HepG2 (cell line): ENCODE results near the gene ETF1. TPM values are rescaled to one million over a fixed set of nuclear protein-coding genes. Genes with fewer than 3 reads are reported as not detected.
A peak's percentile ranks its signal among the peaks of the same experiment; 100 is the strongest.

Source experiments
- CBX1 ChIP-seq: IDR thresholded peaks from one replicate; pipeline ENCODE4 v1.6.1; 2016; ENCODE audit warnings: antibody characterized with exemption, low read depth
- CHD4 ChIP-seq: fragments of 200-600 bp; sonication (generic); IDR thresholded peaks from 2 replicates; pipeline ENCODE4 v1.7.0; 2017; ENCODE audit warnings: mild to moderate bottlenecking, low read length, borderline replicate concordance
- FOSL1 ChIP-seq: sonication (generic); formaldehyde crosslinking; IDR thresholded peaks from 2 replicates; pipeline ENCODE4 v1.9.0; 2021; ENCODE audit warnings: missing genetic modification reagents, borderline replicate concordance
- FOSL2 ChIP-seq: sonication (generic); formaldehyde crosslinking; IDR thresholded peaks from 2 replicates; pipeline ENCODE4 v1.4.0; 2020; ENCODE audit warnings: missing genetic modification reagents
- FOXK2 ChIP-seq: fragments of 450-650 bp; IDR thresholded peaks from 2 replicates; pipeline ENCODE4 v1.6.1; 2016
- GZF1 ChIP-seq: sonication (generic); formaldehyde crosslinking; IDR thresholded peaks from 2 replicates; pipeline ENCODE4 v1.5.1; 2020; ENCODE audit warnings: mild to moderate bottlenecking, missing genetic modification reagents
- HDAC1 ChIP-seq: sonication (generic); formaldehyde crosslinking; IDR thresholded peaks from 2 replicates; pipeline ENCODE4 v1.5.1; 2020; ENCODE audit warnings: mild to moderate bottlenecking, missing genetic modification reagents
- KAT2B ChIP-seq: fragments of 150-350 bp; IDR thresholded peaks from 2 replicates; pipeline ENCODE4 v1.6.1; 2014; ENCODE audit warnings: low read depth, low read length, borderline replicate concordance
- NFE2L1 ChIP-seq: sonication (generic); formaldehyde crosslinking; IDR thresholded peaks from 2 replicates; pipeline ENCODE4 v1.4.0; 2020; ENCODE audit warnings: missing genetic modification reagents, mild to moderate bottlenecking, borderline replicate concordance
- NR2F2 ChIP-seq: IDR thresholded peaks from 2 replicates; pipeline ENCODE4 v1.6.1; 2012; ENCODE audit warnings: low read depth, inconsistent platforms, borderline replicate concordance
- PCBP1 ChIP-seq: fragments of 200-400 bp; formaldehyde crosslinking; IDR thresholded peaks from 2 replicates; pipeline ENCODE4 v1.6.1; 2017; ENCODE audit warnings: mild to moderate bottlenecking, low read depth, low read length, borderline replicate concordance
- RARA ChIP-seq: IDR thresholded peaks from 2 replicates; pipeline ENCODE4 v1.6.1; 2016; ENCODE audit warnings: missing genetic modification reagents, missing compliant biosample characterization
- RFXAP ChIP-seq: sonication (generic); formaldehyde crosslinking; IDR thresholded peaks from 2 replicates; pipeline ENCODE4 v1.4.0; 2020; ENCODE audit warnings: missing genetic modification reagents, borderline replicate concordance
- SMARCE1 ChIP-seq: fragments of 450-650 bp; IDR thresholded peaks from 2 replicates; pipeline ENCODE4 v1.6.1; 2017; ENCODE audit warnings: borderline replicate concordance
- SRSF1 ChIP-seq: fragments of 200-400 bp; formaldehyde crosslinking; optimal IDR thresholded peaks from 2 replicates; pipeline ENCODE3; 2017; ENCODE audit warnings: mild to moderate bottlenecking, low read depth, low read length, moderate library complexity
- YEATS2 ChIP-seq: sonication (generic); formaldehyde crosslinking; IDR thresholded peaks from 2 replicates; pipeline ENCODE4 v1.4.0; 2020; ENCODE audit warnings: missing genetic modification reagents, borderline replicate concordance
- ZNF101 ChIP-seq: sonication (generic); formaldehyde crosslinking; IDR thresholded peaks from 2 replicates; pipeline ENCODE4 v1.4.0; 2020; ENCODE audit warnings: mild to moderate bottlenecking, low read depth, missing genetic modification reagents, borderline replicate concordance
- ZNF343 ChIP-seq: sonication (generic); formaldehyde crosslinking; IDR thresholded peaks from 2 replicates; pipeline ENCODE4 v1.4.0; 2020; ENCODE audit warnings: mild to moderate bottlenecking, missing genetic modification reagents
- ZNF672 ChIP-seq: sonication (generic); formaldehyde crosslinking; IDR thresholded peaks from 2 replicates; pipeline ENCODE4 v1.8.1; 2022; ENCODE audit warnings: missing genetic modification reagents
- ZNF747 ChIP-seq: sonication (generic); formaldehyde crosslinking; IDR thresholded peaks from 2 replicates; pipeline ENCODE4 v1.8.1; 2023; ENCODE audit warnings: missing genetic modification reagents, mild to moderate bottlenecking, borderline replicate concordance
- ZNF75D ChIP-seq: sonication (generic); formaldehyde crosslinking; IDR thresholded peaks from 2 replicates; pipeline ENCODE4 v1.8.1; 2023; ENCODE audit warnings: missing genetic modification reagents, mild to moderate bottlenecking, borderline replicate concordance
- ZNF788 ChIP-seq: sonication (generic); formaldehyde crosslinking; IDR thresholded peaks from 2 replicates; pipeline ENCODE4 v1.5.0; 2020; ENCODE audit warnings: mild to moderate bottlenecking, missing genetic modification reagents, borderline replicate concordance
- ZNF879 ChIP-seq: sonication (generic); formaldehyde crosslinking; IDR thresholded peaks from 2 replicates; pipeline ENCODE4 v1.8.1; 2023; ENCODE audit warnings: missing genetic modification reagents
- polyA plus RNA-seq, 8 experiments: library from polyadenylated mRNA; depleted of rRNA in 3 of 8; stranded (reverse) in 7 of 8; unstranded in 1 of 8; fragments of >200 nt; fragmentation: Illumina TruSeq in 4 of 8; extraction: Trizol in 4 of 8; gene quantifications; 2 replicates each; pipeline versions ENCODE4 v1.2.1 to v1.2.3, GENCODE V29; 2011 to 2016; ENCODE audit warnings: low read depth in 4 of 8, missing spikeins in 1 of 8, mixed read lengths in 1 of 8; ENCODE audit not compliant: insufficient read depth in 1 of 8
- total RNA-seq, 5 experiments: library from RNA; depleted of rRNA; stranded (reverse); fragments of >200 nt; fragmentation: Illumina TruSeq; extraction: Trizol; gene quantifications; 2 replicates each; pipeline ENCODE4 v1.2.3, GENCODE V29; 2016; ENCODE audit warnings: low read depth in 1 of 5
- TF ChIP-seq, protein P1 (sequence below): sonication (generic); formaldehyde crosslinking; IDR thresholded peaks from 2 replicates; pipeline ENCODE4 v1.4.0; 2020; ENCODE audit warnings: missing genetic modification reagents, borderline replicate concordance
- TF ChIP-seq, protein P2 (sequence below): fragments of 450-650 bp; IDR thresholded peaks from 2 replicates; pipeline ENCODE4 v1.6.1; 2017; ENCODE audit warnings: mild to moderate bottlenecking
- TF ChIP-seq, protein P3 (sequence below): sonication (generic); formaldehyde crosslinking; IDR thresholded peaks from 2 replicates; pipeline ENCODE4 v1.4.0; 2020; ENCODE audit warnings: missing genetic modification reagents

ETF1 gene
- total and polyA plus RNA-seq, 2 of the 13 experiments (the other 11 are each of a cell fraction or from before 2014, with no cell fraction given) = 52.1 to 184 TPM

DNA sequence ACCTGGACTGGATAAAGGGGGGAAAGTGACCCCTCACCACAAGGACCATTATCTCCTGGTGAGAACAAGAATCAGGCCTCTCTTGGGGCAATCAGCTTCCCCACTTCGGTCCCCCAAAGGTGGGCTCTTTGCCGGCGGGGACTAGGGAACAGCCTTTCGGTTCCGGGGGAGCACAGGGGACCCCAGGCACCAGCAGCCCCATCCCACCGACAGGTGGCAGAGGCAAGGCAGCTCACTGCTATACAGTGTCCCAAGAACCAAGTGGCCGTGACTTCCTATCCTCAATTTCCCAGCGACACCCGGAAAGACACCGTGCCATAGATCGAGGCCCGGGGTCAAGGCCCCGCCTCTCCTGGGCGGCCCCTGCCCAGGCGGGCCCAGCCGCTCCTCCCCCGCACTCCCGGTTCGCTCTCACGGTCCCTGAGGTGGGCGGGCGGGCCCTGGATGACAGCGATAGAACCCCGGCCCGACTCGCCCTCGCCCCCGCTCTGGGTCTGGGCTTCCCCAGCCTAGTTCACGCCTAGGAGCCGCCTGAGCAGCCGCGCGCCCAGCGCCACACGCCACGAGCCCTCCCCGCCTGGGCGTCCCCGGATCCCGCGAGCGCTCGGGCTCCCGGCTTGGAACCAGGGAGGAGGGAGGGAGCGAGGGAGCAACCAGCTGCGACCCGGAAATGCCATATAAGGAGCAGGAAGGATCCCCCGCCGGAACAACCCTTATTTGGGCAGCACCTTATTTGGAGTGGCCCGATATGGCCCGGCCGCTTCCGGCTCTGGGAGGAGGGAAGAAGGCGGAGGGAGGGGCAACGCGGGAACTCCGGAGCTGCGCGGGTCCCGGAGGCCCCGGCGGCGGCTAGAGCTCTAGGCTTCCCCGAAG is 78.4 kb downstream of the ETF1 start (continued):
- TF ChIP-seq, protein P1, sequence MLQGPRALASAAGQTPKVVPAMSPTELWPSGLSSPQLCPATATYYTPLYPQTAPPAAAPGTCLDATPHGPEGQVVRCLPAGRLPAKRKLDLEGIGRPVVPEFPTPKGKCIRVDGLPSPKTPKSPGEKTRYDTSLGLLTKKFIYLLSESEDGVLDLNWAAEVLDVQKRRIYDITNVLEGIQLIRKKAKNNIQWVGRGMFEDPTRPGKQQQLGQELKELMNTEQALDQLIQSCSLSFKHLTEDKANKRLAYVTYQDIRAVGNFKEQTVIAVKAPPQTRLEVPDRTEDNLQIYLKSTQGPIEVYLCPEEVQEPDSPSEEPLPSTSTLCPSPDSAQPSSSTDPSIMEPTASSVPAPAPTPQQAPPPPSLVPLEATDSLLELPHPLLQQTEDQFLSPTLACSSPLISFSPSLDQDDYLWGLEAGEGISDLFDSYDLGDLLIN = no peak
- TF ChIP-seq RARA = no peak; the same call in 1 of the 2 replicates
- peak; percentile 84 for TF ChIP-seq ZNF788 (CRISPR knock-in tag)
- TF ChIP-seq, protein P2, sequence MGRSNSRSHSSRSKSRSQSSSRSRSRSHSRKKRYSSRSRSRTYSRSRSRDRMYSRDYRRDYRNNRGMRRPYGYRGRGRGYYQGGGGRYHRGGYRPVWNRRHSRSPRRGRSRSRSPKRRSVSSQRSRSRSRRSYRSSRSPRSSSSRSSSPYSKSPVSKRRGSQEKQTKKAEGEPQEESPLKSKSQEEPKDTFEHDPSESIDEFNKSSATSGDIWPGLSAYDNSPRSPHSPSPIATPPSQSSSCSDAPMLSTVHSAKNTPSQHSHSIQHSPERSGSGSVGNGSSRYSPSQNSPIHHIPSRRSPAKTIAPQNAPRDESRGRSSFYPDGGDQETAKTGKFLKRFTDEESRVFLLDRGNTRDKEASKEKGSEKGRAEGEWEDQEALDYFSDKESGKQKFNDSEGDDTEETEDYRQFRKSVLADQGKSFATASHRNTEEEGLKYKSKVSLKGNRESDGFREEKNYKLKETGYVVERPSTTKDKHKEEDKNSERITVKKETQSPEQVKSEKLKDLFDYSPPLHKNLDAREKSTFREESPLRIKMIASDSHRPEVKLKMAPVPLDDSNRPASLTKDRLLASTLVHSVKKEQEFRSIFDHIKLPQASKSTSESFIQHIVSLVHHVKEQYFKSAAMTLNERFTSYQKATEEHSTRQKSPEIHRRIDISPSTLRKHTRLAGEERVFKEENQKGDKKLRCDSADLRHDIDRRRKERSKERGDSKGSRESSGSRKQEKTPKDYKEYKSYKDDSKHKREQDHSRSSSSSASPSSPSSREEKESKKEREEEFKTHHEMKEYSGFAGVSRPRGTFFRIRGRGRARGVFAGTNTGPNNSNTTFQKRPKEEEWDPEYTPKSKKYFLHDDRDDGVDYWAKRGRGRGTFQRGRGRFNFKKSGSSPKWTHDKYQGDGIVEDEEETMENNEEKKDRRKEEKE = no peak
- 0 out of 2 replicates have a peak, but pooled peaks have one; percentile 69 for TF ChIP-seq PCBP1
- no peak for TF ChIP-seq SRSF1
- TF ChIP-seq ZNF75D (CRISPR knock-in tag) = no peak
- peak; percentile 86; the same call in 1 of the 2 replicates for TF ChIP-seq CHD4
- no peak for TF ChIP-seq CBX1
- no peak for TF ChIP-seq NFE2L1 (CRISPR knock-in tag)
- 0 out of 2 replicates have a peak, but pooled peaks have one; percentile 9 for TF ChIP-seq ZNF343 (CRISPR knock-in tag)
- TF ChIP-seq RFXAP (CRISPR knock-in tag) = no peak
- no peak for TF ChIP-seq ZNF672 (CRISPR knock-in tag)
- TF ChIP-seq NR2F2 = no peak
- TF ChIP-seq ZNF879 (CRISPR knock-in tag) = 0 out of 2 replicates have a peak, but pooled peaks have one; percentile 53
- no peak for TF ChIP-seq KAT2B
- no peak for TF ChIP-seq FOSL1 (CRISPR knock-in tag)
- TF ChIP-seq GZF1 (CRISPR knock-in tag) = no peak
- TF ChIP-seq, protein P3, sequence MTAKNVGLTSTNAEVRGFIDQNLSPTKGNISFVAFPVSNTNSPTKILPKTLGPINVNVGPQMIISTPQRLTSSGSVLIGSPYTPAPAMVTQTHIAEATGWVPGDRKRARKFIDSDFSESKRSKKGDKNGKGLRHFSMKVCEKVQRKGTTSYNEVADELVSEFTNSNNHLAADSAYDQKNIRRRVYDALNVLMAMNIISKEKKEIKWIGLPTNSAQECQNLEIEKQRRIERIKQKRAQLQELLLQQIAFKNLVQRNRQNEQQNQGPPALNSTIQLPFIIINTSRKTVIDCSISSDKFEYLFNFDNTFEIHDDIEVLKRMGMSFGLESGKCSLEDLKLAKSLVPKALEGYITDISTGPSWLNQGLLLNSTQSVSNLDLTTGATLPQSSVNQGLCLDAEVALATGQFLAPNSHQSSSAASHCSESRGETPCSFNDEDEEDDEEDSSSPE = peak; percentile 28; the same call in 1 of the 2 replicates
- TF ChIP-seq ZNF747 (CRISPR knock-in tag) = peak; percentile 88; the same call in 1 of the 2 replicates
- no peak for TF ChIP-seq ZNF101
- no peak for TF ChIP-seq SMARCE1
- peak; percentile 59; the same call in 1 of the 2 replicates for TF ChIP-seq YEATS2
- peak; percentile 81 for TF ChIP-seq HDAC1 (CRISPR knock-in tag)
- TF ChIP-seq FOSL2 = no peak
- no peak for TF ChIP-seq FOXK2
